ENCODE data around the gene CMC2. TPM values are rescaled to one million over a fixed set of nuclear protein-coding genes. Genes with fewer than 3 reads are reported as not detected.
A peak's percentile ranks its signal among the peaks of the same experiment; 100 is the strongest.

Gene CMC2
- total RNA-seq, 4 donors from 2014 or later, result 14.0 to 54.5 (median 34.3) TPM

DNA sequence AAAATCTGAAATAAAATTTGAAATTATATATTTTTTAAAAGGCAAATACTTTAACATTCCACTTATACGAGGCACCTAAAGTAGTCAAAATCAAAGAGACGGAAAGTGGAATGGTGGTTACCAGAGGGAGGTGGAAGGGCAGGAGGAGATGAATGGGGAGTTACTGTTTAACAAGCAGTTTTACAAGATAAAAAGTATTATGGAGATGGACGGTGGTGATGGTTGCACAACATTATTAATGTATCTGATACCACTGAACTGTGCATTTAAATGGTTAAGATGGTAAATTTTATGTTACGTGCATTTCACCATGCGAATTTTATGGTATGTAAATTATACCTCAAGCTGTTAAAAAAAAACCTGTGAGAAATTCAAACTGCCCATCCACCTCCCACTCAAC is 5.4 kb downstream of the CMC2 start:
- no peaks in the 10 kb centered on the region for H3K27me3 ChIP-seq
- no peak overlapping the region for H3K27ac ChIP-seq
- H3K36me3 ChIP-seq, result no peaks in the 10 kb centered on the region
- no peak for DNase-seq
- no peak overlapping the region for H3K4me3 ChIP-seq
- peaks cover 0 to 15% (median 3%) of the 10 kb centered on the region in 4 donors for H3K4me1 ChIP-seq
- H3K9me3 ChIP-seq, result no peaks in the 10 kb centered on the region
- TF ChIP-seq, protein P1, sequence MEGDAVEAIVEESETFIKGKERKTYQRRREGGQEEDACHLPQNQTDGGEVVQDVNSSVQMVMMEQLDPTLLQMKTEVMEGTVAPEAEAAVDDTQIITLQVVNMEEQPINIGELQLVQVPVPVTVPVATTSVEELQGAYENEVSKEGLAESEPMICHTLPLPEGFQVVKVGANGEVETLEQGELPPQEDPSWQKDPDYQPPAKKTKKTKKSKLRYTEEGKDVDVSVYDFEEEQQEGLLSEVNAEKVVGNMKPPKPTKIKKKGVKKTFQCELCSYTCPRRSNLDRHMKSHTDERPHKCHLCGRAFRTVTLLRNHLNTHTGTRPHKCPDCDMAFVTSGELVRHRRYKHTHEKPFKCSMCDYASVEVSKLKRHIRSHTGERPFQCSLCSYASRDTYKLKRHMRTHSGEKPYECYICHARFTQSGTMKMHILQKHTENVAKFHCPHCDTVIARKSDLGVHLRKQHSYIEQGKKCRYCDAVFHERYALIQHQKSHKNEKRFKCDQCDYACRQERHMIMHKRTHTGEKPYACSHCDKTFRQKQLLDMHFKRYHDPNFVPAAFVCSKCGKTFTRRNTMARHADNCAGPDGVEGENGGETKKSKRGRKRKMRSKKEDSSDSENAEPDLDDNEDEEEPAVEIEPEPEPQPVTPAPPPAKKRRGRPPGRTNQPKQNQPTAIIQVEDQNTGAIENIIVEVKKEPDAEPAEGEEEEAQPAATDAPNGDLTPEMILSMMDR (IDR thresholded peaks at IDR 0.05), result no peak
- TF ChIP-seq POLR2A (IDR thresholded peaks at IDR 0.05), result no peak

DNA sequence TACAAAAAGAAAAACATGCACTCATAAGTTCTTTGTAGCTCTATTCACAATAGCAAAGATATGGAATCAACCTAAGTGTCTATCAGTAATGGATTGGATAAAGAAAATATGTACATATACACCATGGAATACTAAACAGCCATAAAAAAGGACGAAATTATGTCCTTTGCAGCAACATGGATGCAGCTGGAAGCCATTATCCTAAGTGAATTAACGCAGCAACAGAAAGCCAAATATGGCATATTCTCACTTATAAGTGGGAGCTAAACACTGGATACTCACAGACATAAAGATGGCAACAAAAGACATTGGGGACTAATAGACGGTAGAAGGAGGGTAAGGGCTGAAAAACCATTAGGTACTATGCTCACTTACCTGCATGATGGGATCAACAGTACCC is 5.8 kb downstream of the CMC2 start:
- Histone ChIP-seq H3K36me3 (no peaks in the 10 kb centered on the region), H3K4me1 (peaks cover 0 to 14% (median 2%) of the 10 kb centered on the region in 4 donors), H3K27ac (no peak overlapping the region), H3K9me3 (no peaks in the 10 kb centered on the region), H3K4me3 (no peak overlapping the region), H3K27me3 (no peaks in the 10 kb centered on the region)
- no peak for TF ChIP-seq POLR2A (IDR thresholded peaks at IDR 0.05)
- TF ChIP-seq, protein P1 (IDR thresholded peaks at IDR 0.05), result no peak
- DNase-seq, result no peak

DNA sequence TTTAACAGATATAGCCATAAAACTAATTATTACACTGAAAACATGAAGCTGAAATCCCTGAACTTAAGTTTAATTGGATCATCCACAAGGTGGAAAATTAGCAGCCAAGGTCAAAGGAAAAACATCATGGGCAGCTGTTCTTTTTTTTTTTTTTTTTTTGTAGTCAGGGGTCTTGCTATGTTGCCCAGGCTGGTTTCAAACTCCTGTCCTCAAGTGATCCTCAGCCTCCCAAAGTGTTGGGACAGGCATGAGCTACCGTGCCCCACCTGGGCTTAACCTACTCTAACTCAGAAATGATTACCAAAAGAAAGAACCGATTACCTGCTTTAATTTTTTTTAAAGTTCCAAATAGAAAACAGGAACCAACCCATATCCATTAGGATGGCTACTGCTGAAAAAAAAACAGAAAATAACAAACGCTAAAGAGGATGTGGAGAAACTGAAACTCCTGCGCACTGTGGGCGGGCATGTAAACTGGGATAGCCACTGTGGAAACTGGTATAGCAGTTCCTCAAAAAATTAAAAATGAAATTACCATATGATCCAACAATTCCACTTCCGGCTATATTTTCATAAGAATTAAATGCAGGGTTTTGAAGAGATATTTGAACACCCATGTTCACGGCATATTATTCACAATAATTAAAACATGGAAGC is 8.6 kb downstream of the CMC2 start:
- H3K36me3 ChIP-seq, result no peaks in the 10 kb centered on the region
- no peaks in the 10 kb centered on the region for H3K9me3 ChIP-seq
- peak overlapping the region in 1 of 4 donors; percentile 39 for H3K4me3 ChIP-seq
- TF ChIP-seq, protein P1 (IDR thresholded peaks at IDR 0.05), result no peak
- TF ChIP-seq POLR2A (IDR thresholded peaks at IDR 0.05), result no peak
- peaks cover 0 to 4% (median 0%) of the 10 kb centered on the region in 4 donors for H3K4me1 ChIP-seq
- DNase-seq, result no peak
- H3K27me3 ChIP-seq, result no peaks in the 10 kb centered on the region
- H3K27ac ChIP-seq, result peak overlapping the region in 2 of 4 donors; percentile 33 to 38

- no peak for DNase-seq
- Histone ChIP-seq H3K36me3 (no peaks in the 10 kb centered on the region), H3K27ac (peak overlapping the region; percentile 33 to 67 (median 44)), H3K9me3 (no peaks in the 10 kb centered on the region), H3K4me1 (peaks cover 0 to 4% (median 0%) of the 10 kb centered on the region in 4 donors), H3K4me3 (peak overlapping the region; percentile 3 to 41 (median 32)), H3K27me3 (no peaks in the 10 kb centered on the region)
- TF ChIP-seq POLR2A (IDR thresholded peaks at IDR 0.05), result no peak
- TF ChIP-seq, protein P1 (IDR thresholded peaks at IDR 0.05), result no peak
These were observed 9.4 kb downstream of the CMC2 start for GRCh38 chr16:80997139-80997798.

- DNase-seq, result no peak
- peaks cover 0 to 4% (median 0%) of the 10 kb centered on the region in 4 donors for H3K4me1 ChIP-seq
- H3K27me3 ChIP-seq, result no peaks in the 10 kb centered on the region
- peak overlapping the region; percentile 3 to 41 (median 32) for H3K4me3 ChIP-seq
- H3K27ac ChIP-seq, result peak overlapping the region; percentile 33 to 67 (median 44)
- TF ChIP-seq, protein P1 (IDR thresholded peaks at IDR 0.05), result no peak
- no peak for TF ChIP-seq POLR2A (IDR thresholded peaks at IDR 0.05)
- H3K36me3 ChIP-seq, result no peaks in the 10 kb centered on the region
- no peaks in the 10 kb centered on the region for H3K9me3 ChIP-seq
These were observed 10.0 kb downstream of the CMC2 start for GRCh38 chr16:80996688-80997138.

Measured in Peyer's patch (tissue), 4 donors.